ENCODE results near the gene SCYGR3.

Gene SCYGR3

DNA sequence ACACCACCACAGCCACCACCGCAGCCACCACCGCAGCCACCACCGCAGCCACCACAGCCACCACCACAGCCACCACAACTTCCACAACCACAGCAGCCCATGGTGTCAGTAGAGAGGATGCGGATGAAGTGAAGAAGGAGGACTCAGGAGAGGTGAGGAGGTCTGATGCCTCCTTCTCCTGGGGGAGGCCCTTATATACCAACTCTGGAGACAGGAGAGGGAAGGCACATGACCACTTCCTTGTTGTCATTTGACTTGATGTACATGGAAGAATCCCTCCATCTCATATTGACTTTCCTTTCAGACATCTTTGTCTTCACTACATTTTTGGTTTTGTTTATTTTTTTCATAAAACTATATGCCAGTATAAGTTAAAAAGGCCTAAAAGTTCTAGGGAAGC lies at the start of gene SCYGR3:
Gene SCYGR3 (minus strand): TSS at position 101 of the 400 bp plus-strand sequence. CDS start 0 bp downstream, at position 101.
- no peak for DNase-seq

DNA sequence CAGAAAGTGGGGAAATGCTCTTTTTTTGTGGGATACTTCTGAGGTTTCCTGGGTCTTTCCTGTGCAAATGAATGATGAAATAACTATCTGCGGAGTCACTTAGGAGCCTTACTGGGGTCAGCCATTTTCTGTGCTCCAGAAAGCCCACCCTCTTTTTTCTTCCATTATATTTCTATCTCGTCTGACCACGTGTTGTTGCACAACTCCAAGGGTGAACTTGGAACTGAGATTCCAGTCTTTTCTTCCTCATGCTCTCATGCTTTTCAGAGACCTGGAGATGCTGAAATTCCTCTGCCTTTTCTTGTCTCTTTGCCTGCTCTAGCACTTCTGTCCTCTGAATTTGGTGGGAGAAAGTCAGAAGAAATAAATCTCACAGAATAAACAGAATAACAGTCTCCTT lies 47.2 kb upstream of the SCYGR3 start:
- DNase-seq = no peak

- DNase-seq = no peak
Measured at GRCh38 chr2:227661025-227661649, 46.5 kb upstream of the SCYGR3 start.

DNA sequence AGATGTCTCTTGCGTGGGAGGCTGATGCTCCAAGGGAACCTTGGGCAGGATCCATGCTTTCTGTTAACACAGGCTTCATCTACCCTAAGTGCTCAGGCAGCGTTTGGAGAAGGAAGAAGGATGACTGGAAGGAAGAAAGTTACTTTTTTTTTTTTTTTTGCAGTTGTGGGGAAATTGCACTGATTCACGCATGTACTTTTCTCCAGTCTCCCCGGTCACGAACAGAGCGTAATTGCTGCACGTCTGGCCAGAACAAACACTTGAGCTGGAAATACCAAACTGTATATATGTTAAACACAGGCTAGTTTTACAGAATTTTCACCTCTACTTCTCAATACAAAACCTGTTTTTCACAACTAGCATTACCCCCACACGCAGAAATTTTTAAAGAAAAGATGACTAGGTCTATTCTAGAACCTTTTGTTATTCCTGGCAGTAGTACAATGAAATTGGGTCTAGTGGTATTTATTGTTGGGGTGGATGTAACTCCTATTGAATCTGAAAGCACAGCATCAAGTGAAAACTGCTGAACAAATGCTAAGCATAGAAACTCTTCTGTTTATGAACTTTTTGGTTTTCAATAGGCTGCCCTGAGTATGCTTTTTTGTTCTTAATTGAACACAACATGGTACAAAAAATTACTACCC lies 42.7 kb upstream of the SCYGR3 start:
- DNase-seq = no peak

DNA sequence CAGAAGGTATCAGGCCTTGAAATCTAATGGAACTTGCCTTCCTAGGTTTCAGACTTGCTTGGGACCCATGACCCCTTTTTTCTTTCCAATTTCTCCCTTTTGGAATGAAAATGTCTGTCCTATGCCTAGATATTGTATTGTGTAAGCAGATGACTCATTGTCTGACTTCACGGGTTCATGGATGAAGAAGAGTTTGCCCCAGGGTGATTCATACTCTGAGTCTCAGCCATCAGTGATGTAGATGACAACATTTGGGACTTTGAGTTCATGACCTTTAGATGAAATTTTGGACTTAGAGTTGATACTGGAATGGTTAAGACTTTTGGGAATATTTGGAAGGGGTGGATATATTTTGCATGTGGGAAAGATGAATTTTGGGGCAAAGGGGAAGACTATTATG lies 40.8 kb upstream of the SCYGR3 start:
- DNase-seq = no peak

DNA sequence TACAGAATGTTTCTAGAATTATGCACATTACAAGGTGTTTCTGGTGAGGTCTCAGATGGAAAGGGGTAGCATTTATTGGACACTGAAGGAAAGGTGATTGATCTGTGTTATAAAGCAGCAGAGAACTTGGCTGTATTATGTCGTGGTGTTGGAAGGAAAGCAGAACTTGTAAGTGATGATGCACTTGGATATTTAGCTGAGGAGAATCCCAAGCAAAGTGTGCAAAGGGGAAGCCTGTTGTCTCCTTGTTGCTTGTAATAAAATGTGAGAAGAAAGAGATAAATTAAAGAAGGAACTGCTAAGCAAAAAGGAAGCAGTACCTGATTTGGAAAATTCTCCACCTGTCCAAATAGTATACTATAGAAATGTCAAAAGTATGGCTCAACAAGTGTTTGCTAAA lies 39.8 kb upstream of the SCYGR3 start:
- no peak for DNase-seq

DNA sequence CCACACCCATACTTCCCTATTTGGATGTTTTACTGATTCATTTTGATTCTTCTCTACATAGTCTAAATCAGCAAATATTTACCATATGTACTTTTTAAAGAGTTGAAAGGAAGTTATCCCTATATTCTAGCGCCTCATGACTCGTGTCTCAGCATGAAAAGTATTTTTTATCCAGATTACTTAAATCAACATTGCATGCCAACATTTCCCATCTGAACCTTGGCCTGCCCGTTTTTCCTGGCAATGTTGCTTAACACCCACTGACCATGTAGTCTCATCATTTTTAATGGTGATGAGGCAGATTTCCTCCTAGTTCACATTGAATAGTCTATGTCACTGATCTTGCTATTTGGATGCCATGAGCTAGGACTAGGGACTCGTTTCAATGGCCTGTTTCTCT lies 38.8 kb upstream of the SCYGR3 start:
- DNase-seq = no peak

DNA sequence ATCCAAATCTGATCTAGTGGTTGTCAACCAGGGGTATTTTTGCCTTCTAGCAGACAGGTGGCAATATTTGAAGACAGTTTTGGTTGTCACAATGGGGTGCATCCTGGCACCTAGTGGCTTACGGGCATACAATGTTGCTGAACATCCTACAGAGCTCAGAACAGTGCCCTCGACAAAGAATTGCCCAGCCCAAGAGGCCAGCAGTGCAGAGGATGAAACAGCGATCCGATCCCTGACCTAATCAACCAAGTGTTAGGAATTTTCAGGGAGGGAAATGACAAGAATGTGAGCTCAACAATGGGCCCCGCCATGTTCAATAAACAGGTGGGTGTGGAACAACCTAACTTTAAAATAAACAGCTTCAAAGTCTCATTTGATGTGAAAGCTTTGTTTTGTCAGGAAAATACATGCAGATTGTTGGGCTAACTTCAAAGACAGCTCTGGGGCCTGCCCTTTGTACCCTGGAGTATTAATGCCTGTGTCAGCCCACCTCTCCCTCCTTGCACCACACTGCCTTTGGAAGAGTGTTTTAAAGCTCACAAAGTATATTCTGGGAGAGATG lies 29.4 kb upstream of the SCYGR3 start:
- DNase-seq = no peak

DNA sequence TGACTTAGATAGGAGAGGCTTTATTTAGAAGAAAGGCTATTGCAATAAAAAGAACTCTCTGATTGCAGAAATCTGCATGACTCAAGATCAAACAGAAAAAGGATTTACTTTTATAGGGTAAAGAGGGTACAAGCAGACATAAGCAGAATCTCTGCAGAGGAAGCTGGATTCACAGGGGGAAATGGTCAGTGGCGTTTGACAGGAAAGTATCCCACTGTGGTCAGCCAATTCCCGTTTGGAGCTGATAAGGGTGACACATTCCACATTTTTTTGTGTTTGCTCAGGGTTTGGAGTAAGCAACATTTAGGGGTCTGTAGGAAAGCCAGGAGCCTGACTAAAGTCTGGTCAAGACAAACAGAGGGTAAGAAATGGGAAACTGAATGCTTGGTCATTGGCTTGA lies 28.0 kb upstream of the SCYGR3 start:
- no peak for DNase-seq

DNA sequence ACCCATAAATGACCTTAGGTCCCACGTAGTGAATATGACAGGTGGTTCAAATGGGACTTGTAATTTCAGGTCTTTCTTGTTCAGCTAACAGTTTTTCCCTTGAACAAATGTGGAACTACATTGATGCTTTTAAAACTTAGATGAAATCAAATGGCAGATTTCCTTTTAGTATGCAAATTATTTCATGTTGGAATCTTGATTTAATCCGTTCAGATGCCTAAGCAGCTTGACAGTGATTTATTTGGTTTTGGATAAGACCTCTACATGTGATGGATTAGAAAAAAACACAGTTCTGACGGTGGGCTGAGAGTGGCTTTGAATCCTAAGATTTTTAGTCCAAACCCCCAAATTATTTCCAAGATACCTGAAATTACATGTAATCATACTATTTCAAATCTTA lies 19.6 kb upstream of the SCYGR3 start:
- DNase-seq = no peak

DNA sequence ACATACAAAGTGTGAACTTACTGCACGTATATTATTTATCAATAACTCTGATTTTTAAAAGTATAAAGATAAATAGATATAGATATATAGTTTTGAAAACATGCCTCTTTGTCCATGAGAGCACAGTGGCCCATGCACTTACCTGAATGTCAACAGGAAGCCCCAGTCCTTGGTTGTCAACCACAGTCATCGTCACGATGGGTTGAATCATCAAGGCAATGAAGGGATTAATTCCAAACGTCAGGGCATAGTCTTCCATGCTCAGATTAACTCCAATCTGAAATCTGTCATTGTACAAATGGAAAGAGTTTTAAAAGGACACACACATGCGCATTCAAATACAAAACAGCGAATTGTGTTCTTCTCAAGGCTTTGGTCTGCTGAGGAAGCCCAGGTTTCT lies 18.2 kb upstream of the SCYGR3 start:
- no peak for DNase-seq

GRCh38 chr2:227630322-227630721 lies 15.7 kb upstream of the SCYGR3 start:
- no peak for DNase-seq

GRCh38 chr2:227629435-227629834 lies 14.8 kb upstream of the SCYGR3 start:
- no peak for DNase-seq

GRCh38 chr2:227627769-227628168 lies 13.1 kb upstream of the SCYGR3 start:
- DNase-seq = no peak

DNA sequence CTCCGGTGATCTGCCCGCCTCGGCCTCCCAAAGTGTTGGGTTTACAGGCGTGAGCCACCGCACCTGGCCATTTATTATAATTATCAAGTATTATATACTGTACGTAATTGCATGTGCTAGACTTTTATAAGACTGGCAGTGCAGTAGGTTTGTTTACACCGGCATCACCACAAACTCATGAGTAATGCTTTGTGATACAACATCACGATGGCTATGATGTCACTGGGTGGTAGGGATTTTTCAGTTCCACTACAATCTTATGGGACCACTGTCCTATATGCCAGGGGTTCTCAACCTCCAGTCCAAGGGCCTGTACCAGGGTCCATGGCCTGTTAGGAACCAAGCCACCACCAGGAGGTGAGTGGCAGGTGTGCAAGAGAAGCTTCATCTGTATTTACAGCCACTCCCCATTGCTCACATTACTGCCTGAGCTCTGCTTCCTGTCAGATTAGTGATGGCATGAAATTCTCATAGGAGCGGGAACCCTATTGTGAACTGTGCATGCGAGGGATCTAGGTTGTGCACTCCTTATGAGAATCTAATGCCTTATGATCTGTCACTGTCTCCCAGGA lies 12.0 kb upstream of the SCYGR3 start:
- no peak for DNase-seq

DNA sequence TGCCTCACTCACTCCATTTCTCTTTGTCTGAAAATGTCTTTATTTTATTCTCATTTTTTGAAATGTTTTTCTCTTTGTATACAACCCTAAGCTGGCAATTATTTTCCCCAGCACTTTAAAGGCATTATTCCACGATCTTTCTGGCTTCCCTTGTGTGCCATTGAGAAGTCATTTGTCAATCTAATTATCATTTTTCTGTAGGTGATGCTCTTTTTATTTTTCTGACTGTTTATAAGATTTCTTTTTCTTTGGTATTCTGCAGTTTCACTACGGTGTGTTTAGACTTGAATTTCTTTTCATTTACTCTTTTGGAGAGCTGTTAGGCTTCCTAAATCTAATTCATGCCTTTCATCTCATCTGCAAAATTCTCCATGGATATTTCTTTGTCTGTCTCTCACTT lies 10.8 kb upstream of the SCYGR3 start:
- no peak for DNase-seq

GRCh38 chr2:227623226-227623625 lies 8.6 kb upstream of the SCYGR3 start:
- DNase-seq = no peak

DNA sequence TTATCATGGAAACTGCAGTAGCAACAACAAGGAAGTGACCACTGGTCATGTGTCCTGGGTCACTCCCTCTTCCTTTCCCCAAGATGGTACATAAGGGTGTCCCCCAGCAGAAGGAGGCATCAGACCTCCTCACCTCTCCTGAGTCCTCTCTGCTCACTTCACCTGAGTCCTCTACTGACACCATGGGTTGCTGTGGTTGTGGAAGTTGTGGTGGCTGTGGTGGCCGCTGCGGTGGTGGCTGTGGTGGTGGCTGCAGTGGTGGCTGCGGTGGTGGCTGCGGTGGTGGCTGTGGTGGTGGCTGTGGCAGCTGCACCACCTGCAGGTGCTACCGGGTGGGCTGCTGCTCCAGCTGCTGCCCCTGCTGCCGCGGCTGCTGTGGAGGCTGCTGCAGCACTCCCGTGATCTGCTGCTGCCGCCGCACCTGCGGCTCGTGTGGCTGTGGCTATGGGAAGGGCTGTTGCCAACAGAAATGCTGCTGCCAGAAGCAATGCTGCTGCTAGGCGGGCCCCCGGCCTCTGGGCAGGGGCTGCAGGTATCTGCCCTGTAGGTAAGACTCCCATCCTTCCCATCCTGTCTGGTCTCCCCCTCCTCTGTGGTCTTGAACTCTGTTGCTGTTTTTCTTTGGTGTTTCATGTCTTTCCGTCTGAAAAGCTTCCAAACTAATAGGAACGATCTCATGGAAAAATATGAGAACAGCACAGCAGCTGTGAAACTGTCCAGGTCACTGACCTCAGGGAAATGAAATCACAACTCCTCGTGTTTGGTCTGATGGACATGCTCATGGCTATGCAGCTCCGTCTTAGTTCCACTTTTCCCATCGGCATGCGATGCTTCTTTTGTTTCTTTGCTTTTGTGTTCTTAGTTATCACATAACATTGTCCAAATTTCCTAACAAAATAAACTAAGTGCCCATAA lies 2.9 kb upstream of the SCYGR3 start, which contains the start of gene SCYGR4:
Gene SCYGR4 (plus strand): TSS at position 183 of the 915 bp plus-strand sequence. CDS start 0 bp downstream, at position 183.
- no peak for DNase-seq

GRCh38 chr2:227616631-227617030 lies 2.0 kb upstream of the SCYGR3 start:
- DNase-seq = no peak

DNA sequence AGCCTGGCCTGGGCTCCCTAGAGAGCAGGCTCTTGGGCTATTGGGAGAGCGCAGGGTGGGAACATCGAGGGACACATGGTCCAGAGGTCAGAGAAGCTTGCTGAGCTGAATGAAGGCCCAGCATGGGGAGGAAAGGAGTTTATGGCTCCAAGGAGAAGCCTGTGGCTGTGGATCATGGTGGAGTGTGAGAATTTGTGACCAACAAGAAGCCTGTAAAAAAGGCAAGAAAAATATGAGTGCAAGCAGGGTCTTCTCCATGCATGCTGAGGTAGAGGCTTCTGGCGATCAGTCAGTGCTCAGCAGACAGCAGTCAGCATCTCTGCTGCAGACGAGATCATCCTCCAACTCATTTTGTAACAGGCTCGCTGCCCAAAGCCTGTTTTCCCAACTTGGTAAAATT lies 1.3 kb upstream of the SCYGR3 start:
- no peak for DNase-seq

- DNase-seq = no peak
Measured at GRCh38 chr2:227615181-227615580, 541 bp upstream of the SCYGR3 start.

DNA sequence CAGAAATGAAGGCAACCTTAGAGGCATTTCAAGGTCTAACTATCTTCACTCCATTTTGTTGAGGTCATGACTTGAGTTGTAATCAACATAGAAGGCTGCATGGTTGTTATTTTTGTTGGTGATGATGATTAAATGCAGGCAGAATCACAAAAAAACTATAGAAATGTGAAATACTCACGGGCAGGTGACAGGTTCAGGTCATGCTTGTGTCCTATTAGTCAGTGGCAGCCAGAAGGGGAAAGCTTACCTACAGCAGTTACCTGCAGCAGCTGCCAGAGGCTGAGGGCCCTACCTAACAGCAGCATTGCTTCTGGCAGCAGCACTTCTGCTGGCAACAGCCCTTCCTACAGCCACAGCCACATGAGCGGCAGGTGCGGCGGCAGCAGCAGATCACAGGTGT lies 394 bp downstream of the SCYGR3 start:
- DNase-seq = no peak

DNA sequence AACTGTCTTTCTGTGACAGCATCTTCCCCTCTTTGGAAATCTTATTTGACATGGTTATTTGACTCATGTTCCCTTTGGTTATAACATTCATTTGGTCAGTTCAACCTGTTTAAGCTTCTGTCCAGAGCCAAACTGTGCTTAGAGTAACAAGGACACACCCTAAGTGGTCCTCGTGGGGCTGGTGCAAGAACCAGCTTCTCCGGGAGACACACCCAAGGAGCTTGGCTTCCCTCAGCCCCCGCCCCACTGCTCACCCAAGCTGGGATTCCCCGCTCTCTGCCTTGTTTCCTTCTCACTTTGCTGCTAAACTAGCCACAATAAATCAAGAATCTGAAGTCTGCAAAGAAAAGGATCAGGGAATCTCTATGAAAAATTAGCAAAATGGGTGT lies 1.4 kb downstream of the SCYGR3 start:
- DNase-seq = no peak

All from CD4-positive, alpha-beta T cell treated with Interleukin-15 for 1 hour (primary cell).